Right lobe of liver (tissue), 6 donors: Measurements from ENCODE around the gene CACHD1. TPM values are rescaled to one million over a fixed set of nuclear protein-coding genes. Genes with fewer than 3 reads are reported as not detected.

Source experiments
- ATAC-seq, 4 donors: fragments of 200-7000 bp; cut with Tn5 transposase; one replicate each; pipeline ENCODE4 v1.9.1; 2020; ENCODE audit warnings: mild to moderate bottlenecking in 4 of 4, moderate library complexity in 4 of 4
- DNase-seq, 3 donors: peaks; one replicate each; pipeline ENCODE4 v3.0.0-alpha.2; 2020
- H3K27ac ChIP-seq, 3 donors: fragments of 200-600 bp; one replicate each; pipeline ENCODE4 v1.8.0; 2022
- H3K27me3 ChIP-seq, 2 donors: fragments of 200-600 bp; one replicate each; pipeline ENCODE4 v1.8.0; 2022
- H3K36me3 ChIP-seq, 4 donors: fragments of 200-600 bp; sonication (generic) in 1 of 4; one replicate each; pipeline versions ENCODE4 v1.5.1 to v1.8.0; 2017 to 2022; ENCODE audit warnings: control low read depth in 1 of 4
- H3K4me1 ChIP-seq, 4 donors: fragments of 200-600 bp; sonication (generic) in 1 of 4; one replicate each; pipeline versions ENCODE4 v1.5.1 to v1.8.0; 2017 to 2022; ENCODE audit warnings: control low read depth in 1 of 4
- H3K4me3 ChIP-seq, 3 donors: fragments of 200-600 bp; one replicate each; pipeline ENCODE4 v1.8.0; 2022
- H3K9me3 ChIP-seq, 4 donors: fragments of 200-600 bp; sonication (generic) in 1 of 4; one replicate each; pipeline versions ENCODE4 v1.5.1 to v1.8.0; 2017 to 2022; ENCODE audit warnings: control low read depth in 1 of 4
- CTCF ChIP-seq, 4 donors: fragments of 200-600 bp in 3 of 4; fragments of 450-650 bp in 1 of 4; IDR thresholded peaks; one replicate each; pipeline versions ENCODE4 v1.5.1 to v1.8.0; 2016 to 2022; ENCODE audit warnings: antibody characterized with exemption in 4 of 4, mild to moderate bottlenecking in 2 of 4
- POLR2A ChIP-seq: fragments of 450-650 bp; IDR thresholded peaks from one replicate; pipeline ENCODE4 v1.6.1; 2017; ENCODE audit warnings: antibody characterized with exemption, mild to moderate bottlenecking
- WGBS: methylation state at CpG from one replicate; pipeline ENCODE4 v1.1.6; 2018; ENCODE audit warnings: low coverage, low lambda C conversion rate; ENCODE audit not compliant: insufficient coverage; ENCODE audit errors: missing lambda C conversion rate; 5-methylcytosine and 5-hydroxymethylcytosine counted together
- intact Hi-C, 2 donors: fragments of 100-400 bp; cut with DNase I; formaldehyde crosslinking; loops; one replicate each; pipeline versions ENCODE4 v1.11.2 to v1.14.1; 2022
- total RNA-seq, 6 experiments: library from RNA; depleted of rRNA in 2 of 6; stranded (reverse); fragments of >200 nt in 2 of 6; fragmentation: NEBNext Ultra II Directional in 3 of 6; extraction: Animal tissue kit (Norgen Biotek cat#: 25700) in 3 of 6; gene quantifications; one replicate each; pipeline versions ENCODE4 v1.1.0 to v1.2.4, GENCODE V29; 2016 to 2023
- donor health status: DM: no; HTN: yes; CAD: no.
- donor health status: DM: no; HTN: no; CAD: no.
- donor health status: DM: no; HTN: no; CAD: no.
- donor health status: DM: no; HTN: yes; CAD: no.
- donor health status: DM: no; HTN: yes; CAD: no.

CACHD1 gene
- total RNA-seq, 6 experiments from 2014 or later, result 0.59 to 3.0 (median 1.3) TPM

DNA sequence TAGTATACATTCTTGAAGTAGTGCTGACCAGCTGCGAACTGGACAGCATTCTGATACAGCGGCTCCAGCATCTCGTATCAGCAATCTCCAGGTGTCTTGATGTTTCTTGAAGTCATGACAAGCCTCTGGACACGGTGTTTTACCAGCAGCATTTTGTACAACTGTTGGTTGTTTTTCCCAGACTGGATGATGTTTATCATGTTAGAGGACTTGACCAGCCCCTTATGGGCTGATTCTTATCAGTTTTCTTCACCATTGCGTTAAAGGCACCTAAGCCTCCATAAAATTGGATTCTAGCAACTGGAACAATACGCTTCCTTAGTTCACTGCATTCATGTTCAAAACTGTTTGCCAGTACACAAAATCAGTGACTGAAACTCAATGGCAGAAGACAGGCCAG is 29.1 kb downstream of the CACHD1 start:
- no peaks in the 10 kb centered on the region for H3K9me3 ChIP-seq
- H3K36me3 ChIP-seq, result no peaks in the 10 kb centered on the region
- no peak overlapping the region for H3K27ac ChIP-seq
- H3K27me3 ChIP-seq, result no peaks in the 10 kb centered on the region
- DNase-seq (no peak), ATAC-seq (no peak)
- intact Hi-C loops, result no loop called here
- no peak for TF ChIP-seq POLR2A
- no peak for TF ChIP-seq CTCF (IDR thresholded peaks at IDR 0.05)
- 93% methylated on average over 6 of the region's 6 CpGs for WGBS
- H3K4me3 ChIP-seq, result no peak overlapping the region
- peaks cover 0 to 12% (median 5%) of the 10 kb centered on the region in 4 donors for H3K4me1 ChIP-seq

GRCh38 chr1:64499966-64500365 is 30.0 kb downstream of the CACHD1 start:
- 92% methylated on average over 1 of the region's 1 CpG for WGBS
- TF ChIP-seq POLR2A, result no peak
- no peak for TF ChIP-seq CTCF (IDR thresholded peaks at IDR 0.05)
- Histone ChIP-seq H3K4me1 (peaks cover 0 to 11% (median 5%) of the 10 kb centered on the region in 4 donors), H3K27me3 (no peaks in the 10 kb centered on the region), H3K36me3 (no peaks in the 10 kb centered on the region), H3K27ac (no peak overlapping the region), H3K9me3 (no peaks in the 10 kb centered on the region), H3K4me3 (no peak overlapping the region)
- ATAC-seq (no peak), DNase-seq (no peak)
- intact Hi-C loops, result no loop called here

GRCh38 chr1:64502083-64502482 is 32.2 kb downstream of the CACHD1 start:
- intact Hi-C loops, result no loop called here
- WGBS, result 91% methylated on average over 1 of the region's 1 CpG
- TF ChIP-seq CTCF (IDR thresholded peaks at IDR 0.05) (no peak), POLR2A (no peak)

DNA sequence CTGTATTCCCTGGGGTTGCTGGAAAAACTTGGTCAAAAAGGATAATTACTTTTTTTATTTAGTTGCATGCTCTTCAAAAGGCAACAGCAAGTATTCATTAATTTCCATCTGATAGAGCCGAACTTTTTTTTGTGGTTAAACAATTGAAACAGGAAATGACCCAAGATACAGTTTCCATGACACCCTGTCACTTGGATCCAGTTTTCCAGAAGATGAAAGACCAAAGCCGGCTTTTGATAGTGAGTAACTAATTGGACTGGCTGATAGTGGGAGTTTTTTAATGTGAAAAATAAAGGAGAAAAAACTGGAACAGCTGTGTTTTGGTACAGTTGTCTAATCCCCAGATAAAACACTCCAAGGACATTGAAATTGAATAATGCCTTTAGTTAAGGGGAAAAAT is 33.0 kb downstream of the CACHD1 start:
- no peaks in the 10 kb centered on the region for H3K27me3 ChIP-seq
- H3K27ac ChIP-seq, result no peak overlapping the region
- H3K4me3 ChIP-seq, result no peak overlapping the region
- TF ChIP-seq POLR2A (no peak), CTCF (IDR thresholded peaks at IDR 0.05) (no peak)
- WGBS, result 74% methylated on average over 2 of the region's 2 CpGs
- DNase-seq, result no peak
- no peaks in the 10 kb centered on the region for H3K36me3 ChIP-seq
- no peaks in the 10 kb centered on the region for H3K9me3 ChIP-seq
- ATAC-seq, result peak in 1 of 4 donors; percentile 32
- intact Hi-C loops, result no loop called here
- peaks cover 0 to 4% (median 0%) of the 10 kb centered on the region in 4 donors for H3K4me1 ChIP-seq

More at GRCh38 chr1:64502083-64502482, 32.2 kb downstream of the CACHD1 start:
- Histone ChIP-seq H3K9me3 (no peaks in the 10 kb centered on the region), H3K4me1 (peaks cover 0 to 4% (median 0%) of the 10 kb centered on the region in 4 donors), H3K27ac (no peak overlapping the region), H3K27me3 (no peaks in the 10 kb centered on the region), H3K36me3 (no peaks in the 10 kb centered on the region), H3K4me3 (no peak overlapping the region)
- ATAC-seq, result no peak
- DNase-seq, result no peak
